IPS-NIHi7 (cell line): ENCODE data around the gene BPIFB2.

Experiments
- DNase-seq: peaks from one replicate; pipeline ENCODE4 v3.0.0; 2012; ENCODE audit warnings: mixed read lengths; ENCODE audit errors: extremely low spot score

Gene BPIFB2

DNA sequence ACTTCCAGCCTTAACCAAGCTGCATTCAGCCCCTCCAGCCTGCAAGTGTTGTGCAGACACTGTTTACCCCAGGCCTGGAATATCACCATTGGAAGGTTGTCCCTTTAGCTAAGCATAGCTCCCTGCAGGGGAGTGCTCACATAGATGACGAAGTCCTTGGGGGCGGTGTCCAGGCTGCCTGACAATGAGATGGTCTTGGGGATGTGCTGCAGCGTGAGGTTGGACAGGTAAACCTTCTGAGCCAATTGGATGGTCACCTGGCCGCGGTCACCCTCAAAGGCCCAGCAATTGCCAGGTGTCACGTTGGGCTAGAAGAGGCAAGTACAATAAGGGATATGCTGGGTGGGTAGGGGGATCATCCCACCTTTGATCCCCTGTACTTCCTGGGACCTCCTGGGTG is 21.9 kb upstream of the BPIFB2 start:
- no peak for DNase-seq

DNA sequence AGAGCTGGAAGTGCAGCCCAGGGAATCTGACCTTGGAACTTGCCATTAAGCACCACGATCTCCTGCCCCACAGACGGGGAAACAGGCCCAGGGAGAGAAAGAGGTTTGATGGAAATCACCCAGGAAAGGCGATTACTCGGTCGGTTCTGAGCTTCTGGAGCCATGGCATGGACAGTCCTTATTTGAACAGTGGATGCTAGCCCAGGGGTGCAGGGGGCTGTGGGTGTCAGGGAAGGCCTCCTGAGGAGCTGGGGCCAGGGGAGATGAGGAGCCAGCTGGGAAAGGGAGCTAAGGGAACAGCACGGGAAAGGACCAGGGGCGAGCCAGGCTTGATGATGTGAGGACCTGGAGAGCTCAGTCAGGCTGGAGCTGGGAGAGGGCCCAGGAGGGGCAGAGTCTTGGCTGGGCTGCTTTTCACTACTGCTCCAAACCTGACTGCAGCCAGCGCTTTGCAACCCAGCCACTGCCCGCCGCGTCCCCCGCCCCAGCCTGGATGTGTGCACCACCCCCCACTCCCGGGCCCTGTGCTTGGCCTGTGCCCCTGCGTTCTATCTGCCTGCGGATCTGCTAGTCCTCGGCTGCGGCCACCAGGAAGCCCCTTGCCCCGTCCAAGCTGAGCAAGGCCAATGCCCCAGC is 21.1 kb upstream of the BPIFB2 start:
- no peak for DNase-seq

DNA sequence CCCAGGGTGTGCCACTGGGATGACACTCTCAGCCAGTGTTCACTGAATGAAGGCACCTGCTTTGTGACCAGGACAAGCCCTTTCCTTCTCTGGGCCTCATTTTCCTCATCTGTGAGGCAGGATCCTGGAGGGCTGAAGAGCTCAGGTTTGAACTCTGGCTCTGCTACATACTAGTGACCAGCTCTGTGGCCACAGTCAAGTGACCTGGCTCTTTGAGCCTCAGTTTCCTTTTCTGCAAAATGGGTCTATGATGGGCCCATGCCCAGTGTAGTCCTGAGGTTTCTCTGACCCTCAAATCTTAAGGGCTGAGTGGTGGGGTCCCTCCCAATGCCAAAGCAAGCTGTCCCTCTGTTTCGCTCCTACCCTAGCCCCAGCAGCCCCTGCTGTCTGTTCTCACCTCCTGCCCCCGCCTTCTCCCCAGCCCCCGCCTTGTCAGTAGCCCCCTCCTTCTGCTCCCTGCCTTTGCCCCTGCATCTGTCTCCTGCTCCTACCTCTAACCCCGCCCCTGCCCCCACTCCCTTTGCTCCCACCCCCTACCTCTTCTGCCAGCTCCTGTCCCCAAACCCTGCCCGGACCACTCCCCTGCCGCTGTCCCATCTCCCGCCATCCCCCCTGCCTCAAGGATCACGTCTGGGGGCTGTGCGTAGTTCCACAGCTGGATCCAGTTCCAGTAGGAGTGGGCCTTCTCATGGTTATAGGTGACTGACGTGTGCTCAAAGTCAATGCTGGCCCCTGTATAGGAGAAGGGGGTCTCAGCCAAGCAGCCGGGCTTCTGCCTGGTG is 20.3 kb upstream of the BPIFB2 start:
- no peak for DNase-seq

DNA sequence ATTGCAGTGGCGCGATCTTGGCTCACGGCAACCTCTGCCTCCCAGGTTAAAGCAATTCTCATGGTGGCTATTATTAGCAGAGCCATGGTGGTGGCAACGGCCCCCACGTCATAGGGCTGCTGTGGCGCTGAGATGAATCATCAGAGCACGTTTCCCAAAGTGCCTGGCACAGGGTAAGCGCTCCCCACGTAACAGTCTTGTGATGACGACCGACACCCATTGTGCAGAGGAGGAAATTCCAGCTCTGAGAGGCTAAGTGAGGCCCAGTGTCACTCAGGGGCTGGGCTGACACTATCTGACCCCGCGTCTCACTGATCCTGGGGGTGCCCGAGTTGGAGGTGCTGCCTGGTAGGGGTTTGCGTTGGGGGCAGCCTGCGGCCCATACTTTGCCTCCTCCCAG is 19.5 kb upstream of the BPIFB2 start:
- no peak for DNase-seq

DNA sequence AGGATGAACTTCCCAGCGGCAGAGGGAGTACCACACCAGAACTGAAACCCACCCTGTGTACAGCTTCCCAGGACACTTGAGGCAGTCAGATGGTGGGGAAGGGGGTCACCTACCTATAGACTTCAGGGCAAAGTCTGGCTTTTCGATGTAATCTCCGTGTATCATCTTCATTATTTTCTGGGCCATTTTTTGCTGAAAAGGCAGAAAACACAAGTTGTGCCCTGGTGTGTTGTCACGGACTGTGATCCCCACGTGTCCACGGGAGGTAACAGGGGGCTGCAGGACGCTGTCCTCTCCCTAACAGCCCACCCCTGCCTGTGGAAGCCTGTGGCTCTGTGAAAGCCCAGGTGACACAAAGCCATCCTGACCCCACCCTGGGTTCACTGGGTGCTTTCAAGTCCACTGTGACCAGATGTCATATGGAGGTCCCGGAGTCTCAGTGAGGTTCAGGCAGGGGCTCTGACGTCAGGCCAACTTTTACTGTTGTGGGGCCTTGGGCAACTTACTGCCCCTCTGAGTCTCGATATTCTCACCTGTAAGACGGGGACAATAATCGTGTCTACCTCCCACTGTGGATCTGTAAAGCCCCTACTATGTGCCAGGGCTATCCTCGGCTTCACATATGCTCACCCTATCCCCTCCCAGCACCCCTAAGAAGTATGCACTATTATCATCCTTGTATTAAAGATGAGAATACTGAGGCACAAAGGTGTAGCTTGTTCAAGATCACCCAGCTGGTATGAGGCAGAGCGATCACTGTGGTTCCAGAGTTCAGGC is 17.8 kb upstream of the BPIFB2 start:
- no peak for DNase-seq

DNA sequence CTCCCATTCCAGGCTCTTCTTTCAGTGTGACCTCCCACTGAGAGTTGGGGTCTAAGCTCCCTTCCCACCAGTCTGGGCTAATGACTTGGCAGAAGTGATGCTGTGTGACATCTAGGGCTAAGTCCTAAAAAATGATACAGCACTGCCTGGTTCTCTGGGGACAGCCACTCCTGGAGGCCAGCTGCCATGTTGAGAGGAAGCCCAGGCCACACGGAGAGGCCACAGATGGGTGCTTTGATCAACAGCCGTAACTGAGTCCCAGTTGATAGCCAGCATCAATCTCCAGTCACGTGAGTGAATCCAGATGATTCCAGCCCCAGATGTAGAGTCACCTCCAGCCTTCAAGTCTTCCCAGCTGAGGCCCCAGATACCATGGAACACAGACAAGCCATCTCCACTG is 17.1 kb upstream of the BPIFB2 start:
- no peak for DNase-seq

DNA sequence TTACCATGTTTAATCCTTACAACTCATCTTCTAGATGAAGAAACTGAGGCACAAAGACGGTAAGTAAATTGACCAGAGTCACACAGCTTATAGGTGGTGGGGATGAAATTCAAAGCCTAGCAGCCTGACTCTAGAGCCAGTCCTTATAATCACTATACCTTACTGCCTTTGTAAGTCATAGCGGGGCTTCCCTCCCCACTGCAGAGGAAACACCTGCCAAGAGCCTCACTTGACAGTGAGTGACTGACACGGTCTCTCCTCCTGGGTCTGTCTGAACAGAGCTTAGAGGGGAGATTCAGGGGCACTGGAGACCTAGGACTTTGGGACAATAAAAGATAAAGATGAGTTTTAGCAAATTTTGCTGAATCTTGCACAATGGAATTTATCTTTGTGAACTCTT is 16.1 kb upstream of the BPIFB2 start:
- no peak for DNase-seq

DNA sequence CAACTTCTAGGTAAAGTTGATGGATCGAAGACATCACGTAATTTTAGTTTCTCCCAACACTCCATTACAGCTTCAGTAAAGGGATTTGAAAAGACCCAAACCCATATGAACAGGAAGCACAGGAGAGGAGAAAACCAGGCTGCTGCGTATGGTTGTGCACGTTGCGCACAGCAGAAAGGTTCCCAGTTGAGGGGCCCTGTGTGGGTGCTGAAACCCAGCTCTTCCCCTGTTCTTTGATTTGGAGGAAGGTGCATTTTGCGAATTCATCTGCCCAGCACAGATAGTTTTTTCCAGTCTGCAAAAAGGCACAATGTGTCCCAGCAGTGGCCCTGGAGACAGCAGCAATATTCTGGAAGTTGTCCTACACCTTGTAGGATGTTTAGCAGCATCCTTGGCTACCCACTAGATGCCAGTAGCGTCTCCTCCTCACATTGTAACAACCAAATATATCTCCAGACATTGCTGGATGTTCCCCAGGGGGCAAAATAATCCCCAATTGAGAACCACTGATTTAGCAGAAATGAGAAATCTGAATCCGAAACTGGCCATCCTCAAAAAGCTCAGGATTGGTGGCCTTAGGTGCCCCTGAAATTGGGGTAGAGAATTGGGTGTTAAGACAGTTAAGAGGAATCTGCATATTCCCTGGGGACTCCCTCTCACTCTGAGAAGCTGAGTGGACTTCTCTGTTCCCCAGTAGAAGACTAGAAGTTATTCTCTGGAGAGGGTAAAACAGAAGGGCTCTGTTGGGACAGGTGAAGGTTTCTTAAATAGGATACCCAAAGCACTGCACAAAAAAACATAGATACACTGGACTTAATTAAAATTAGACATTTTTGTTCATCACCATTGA is 15.5 kb upstream of the BPIFB2 start:
- DNase-seq = no peak

DNA sequence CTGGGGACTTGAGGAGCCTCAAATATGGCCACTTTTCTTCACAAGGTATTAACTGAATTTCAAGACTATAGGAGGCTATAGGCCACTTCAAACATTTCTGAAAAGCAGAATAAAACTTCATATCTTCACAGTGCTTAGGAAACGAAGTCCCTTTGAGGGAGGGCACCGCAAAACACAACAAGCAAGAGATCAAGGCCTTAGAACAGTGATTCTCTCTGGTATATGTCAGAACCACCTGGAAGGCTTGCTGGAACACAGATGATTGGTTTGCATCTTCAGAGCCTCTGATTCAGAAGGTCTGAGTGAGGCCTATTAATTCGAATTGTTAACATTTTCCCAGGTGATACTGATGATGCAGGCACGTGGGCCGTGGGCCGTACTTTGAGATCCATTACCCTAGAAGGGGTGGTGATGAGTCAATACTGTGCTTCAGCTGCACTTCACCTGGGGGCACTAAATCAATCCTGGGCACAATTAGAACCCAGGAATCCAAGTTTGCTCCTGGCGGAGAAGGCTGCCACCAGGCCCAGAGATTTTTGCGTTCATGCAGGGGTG is 13.9 kb upstream of the BPIFB2 start:
- no peak for DNase-seq

DNA sequence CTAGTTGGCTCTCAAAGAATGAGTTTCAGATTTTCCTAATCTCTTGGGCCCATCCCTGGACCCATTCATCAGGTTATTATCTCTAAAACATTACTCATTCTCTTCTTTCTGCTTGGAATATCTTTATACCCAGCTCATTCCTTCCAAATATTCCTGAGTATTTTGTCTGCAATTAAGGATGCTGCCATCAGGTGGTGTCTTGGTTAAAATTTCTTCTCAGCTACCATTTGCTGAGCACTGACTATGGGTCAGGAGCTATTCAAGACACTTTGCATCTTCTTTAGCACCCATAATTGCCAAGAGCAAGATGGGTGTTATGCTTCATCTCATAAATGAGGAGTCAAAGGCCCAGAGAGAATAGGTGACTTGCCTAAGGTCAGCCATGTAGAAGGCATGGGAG is 11.7 kb upstream of the BPIFB2 start:
- DNase-seq = no peak

DNA sequence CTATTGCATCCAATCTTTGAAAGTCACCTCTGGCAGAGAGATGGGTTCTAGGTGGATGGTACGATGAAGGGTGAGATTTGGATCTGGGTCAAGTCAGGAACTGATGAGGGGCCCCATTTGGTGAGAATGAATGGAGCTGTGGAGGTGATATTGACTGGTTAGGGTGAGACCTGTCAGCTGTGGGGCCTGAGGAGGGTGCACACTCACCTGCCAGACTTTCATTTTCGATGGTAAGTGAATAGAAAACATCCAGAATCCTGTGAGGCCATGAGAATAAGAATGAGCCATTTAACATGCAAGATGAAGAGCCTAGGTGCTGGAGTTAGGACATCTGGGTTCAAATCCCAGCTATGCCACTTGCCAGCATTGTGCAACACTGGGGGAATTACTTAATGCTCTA is 10.1 kb upstream of the BPIFB2 start:
- DNase-seq = no peak

DNA sequence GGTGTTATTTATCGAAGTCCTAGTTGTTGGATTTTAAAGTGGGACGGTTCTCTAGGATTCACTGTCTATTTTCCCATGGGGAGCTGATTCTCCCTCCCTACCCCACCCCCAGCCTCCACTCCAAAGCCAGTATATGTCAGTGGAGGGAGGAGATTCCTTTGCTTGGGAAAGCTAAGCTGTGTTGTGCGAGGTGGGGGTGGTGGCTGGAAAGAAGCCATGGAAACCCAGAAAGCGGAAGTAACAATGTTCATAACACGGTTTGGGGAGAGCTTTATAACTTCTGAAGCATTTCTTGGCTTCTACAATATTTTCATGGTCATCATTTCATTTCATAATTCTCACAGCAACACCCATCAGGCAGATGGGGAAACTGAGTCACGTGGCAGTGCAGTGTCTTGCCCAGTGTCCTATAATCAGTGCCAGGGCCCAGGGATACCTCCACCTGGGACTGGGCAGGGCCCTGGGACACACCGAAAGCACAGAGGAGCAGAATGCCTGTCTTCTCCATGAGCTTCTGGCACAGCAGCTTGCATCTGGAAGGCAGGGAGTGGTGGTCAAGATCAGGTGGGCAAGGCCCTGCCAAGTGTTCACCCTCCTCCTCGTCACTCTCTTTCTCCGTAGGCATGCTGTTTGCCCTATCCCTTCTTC is 7.8 kb upstream of the BPIFB2 start:
- DNase-seq = no peak

DNA sequence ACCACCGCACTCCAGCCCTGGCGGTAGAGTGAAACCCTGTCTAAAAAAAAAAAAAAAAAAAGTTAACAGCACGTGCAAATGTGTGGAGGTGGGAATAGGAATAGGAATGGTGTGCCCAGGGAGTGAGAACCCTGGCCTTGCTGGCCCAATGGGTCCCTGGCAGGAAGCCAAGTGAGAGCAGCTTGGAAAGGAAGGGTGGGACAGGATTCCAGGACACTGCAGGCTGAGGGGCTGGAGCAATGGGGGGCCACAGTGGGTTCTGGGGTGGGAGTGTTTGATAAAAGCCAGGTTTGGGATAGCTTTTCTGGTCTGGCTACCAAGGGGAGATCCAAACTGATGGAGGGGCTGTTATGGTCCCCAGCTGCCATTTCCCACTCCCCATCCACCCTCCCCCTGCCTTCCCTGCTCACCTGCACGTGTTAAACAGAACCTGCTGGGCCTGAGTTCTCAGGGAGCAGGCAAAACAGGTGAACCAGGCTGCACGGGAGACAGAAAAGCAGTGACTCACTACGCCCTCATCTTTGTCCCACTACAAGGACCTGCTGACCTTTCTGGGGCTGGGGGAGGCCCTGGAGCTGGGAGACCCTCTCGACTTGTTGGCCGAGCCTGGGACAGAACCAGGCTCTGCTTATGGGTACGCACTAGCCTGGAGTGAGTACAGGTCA is 6.6 kb upstream of the BPIFB2 start:
- DNase-seq = no peak

DNA sequence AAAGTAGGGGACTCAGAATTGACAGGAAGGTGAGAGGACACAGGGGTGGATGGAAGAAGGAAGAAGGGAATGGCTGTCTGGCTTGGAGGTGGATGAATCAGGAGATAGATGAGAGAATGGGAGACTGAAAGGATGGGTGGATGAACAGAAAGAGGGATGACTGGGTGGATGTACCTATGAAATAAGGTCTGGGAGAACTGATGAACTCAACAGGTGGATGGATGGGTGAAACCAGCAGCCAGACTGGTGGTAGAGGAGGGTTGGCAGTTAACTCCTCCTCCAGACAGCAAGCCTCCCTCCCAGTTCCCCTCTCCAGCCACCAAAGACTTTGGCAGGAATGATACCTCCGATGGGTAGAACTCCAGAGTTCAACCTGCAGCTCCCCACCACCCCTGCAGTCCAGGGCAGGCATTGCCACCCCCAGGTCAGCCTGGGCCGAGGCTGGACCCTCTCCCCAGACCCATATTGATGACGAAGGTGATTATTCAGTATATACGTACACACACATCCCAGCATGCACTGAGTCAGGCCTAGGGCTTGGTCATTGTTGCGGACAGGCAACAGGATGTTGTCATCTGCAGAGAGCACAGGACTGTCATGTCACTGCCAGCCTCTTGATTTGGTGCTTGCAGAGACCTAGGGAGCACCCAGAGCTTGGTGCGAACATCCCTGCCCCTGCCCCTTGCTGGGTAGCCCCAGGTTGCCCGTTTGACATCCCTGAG is 5.3 kb upstream of the BPIFB2 start:
- DNase-seq = no peak

DNA sequence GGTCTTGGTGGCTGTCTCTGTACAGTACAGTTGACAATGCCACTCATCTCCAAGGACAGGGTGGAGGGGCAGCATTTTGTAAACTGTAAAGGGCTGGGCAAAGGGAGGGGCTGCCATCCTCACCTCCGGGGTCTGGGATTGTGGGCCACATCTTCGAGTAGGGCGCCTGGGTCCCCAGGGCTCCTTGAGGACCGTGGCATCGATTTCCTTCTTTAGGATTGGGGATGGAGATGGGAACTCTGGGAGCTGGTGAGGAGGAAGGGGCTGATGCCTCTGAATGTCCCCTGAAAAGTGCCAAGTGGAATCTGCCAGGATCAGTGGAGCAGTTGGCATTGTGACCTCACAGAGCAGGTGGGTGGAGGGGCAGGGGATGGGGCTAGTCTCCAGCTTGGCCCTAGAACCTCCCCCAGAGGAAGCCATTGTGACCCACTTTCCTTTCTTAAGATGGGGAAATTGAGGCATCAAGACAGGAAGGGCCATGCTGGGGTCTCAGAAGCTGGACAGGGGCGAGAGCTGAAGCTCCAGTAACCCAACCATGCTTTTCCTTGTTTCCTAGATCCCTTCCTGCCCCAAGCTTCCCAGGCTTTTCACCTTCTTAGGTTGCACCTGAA is 3.3 kb upstream of the BPIFB2 start, which contains the start of gene SUN5:
Gene SUN5 (minus strand): TSS at position 293 of the 611 bp plus-strand sequence. CDS start 93 bp downstream, at position 200.
- no peak for DNase-seq

DNA sequence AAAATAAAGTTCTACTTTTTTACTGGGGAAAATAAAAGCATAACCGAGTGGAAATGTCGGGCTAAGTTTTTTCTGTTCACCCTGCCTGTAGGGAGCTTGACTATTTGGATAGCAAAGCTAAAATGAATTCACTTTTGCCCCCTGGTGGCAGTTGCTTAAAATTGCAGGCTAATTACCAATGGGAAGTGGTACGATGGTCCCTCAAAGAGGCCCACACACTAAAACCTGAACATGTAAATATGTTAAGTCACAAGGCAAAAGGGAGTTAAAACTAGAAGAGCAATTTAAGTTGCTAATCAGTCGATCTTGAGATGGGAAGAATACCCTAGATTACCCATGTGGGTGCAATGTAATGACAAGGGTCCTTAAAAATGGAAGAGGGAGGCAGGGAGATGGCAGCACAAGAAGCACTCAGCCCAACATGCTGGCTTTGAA is 2.4 kb upstream of the BPIFB2 start:
- peak; percentile 74 for DNase-seq

DNA sequence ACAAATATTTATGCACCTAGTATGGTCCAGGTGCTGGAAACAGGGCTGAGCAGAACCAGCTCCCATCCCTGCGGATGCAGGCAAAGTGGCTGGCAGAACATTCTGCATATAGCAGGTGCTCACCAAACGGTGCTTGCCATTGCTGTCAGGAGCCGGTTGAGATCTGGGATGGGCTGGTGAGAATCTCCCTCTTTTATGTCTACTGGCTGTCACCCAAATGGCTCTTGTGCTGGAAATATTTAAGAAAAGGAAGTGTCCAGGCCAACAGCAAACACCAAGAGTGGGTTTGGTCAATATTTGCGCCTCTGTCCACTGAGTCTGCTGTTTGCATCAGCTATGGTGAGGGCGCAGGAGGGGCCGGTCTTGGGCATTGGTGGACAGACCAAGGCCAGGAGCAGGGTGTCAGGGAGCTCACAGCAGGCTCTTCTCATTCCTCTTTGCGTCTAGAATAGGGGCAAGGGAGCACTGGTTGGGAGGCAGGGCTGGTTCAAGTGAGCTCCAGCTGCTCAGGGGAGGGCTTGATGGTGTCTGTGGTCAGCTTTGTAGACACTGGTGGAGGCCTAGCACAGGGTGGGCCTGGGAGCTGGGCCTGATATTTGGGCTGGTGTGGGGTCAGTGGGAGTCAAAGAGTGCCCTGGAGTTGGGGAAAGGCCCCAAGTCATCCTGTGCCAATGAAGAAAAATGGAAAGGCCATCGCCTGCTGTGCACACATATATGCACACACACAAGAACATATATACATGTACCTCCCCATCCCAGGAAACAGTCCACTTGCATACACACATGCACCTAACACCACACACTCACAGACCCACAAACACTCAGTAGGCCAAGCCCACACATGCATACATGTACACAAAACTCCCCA is 1.4 kb upstream of the BPIFB2 start:
- DNase-seq = no peak

DNA sequence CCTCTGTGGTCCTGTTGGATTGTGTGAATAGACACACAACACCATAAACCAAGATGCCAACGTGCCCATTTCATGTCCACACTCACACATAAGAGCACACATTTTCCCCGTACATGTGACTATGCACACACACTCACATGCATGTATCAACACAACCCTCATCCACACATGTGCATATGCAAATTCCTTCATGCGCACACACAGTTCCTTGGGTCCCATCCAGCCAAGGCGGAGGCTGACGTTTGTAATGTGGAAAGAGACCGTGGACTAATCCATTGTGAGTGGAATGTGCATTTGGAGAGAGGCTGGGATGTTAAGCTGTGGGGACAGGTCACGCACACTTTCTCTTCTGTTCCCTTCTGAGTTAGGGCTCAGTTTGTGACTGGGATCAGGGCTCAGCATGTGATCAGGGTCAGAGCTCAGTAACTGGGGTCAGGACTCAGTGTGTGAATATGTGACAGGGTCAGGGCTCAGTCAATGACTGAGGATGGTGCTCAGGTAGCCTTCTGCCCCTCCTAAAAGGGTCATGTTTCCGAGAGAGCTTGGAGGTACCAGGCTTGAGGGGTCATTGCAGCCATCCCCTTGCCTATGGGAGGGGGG is 628 bp upstream of the BPIFB2 start:
- DNase-seq = no peak
